Ectodermal cell (in vitro differentiated cells): ENCODE results near the gene MYO1D.
"Not testable (repeated sequence)": the region's sequence is repeated elsewhere in the genome, so short reads cannot be mapped to it uniquely, and the experiment has no call there.

Source experiments
- H3K27ac ChIP-seq: 2 replicates; pipeline ENCODE4 v1.7.0; 2013; ENCODE audit warnings: mild to moderate bottlenecking, low read depth, low read length; ENCODE audit not compliant: insufficient read depth, poor library complexity, severe bottlenecking
- H3K27me3 ChIP-seq: 2 replicates; pipeline ENCODE4 v1.7.0; 2013; ENCODE audit warnings: mild to moderate bottlenecking, low read length; ENCODE audit not compliant: insufficient read depth, control insufficient read depth, poor library complexity, severe bottlenecking
- H3K36me3 ChIP-seq: one replicate; pipeline ENCODE4 v1.7.0; 2013; ENCODE audit warnings: low read length; ENCODE audit not compliant: control insufficient read depth, insufficient read depth
- H3K4me1 ChIP-seq: one replicate; pipeline ENCODE4 v1.7.0; 2013; ENCODE audit warnings: low read length; ENCODE audit not compliant: control insufficient read depth, insufficient read depth
- H3K4me3 ChIP-seq: 2 replicates; pipeline ENCODE4 v1.7.0; 2013; ENCODE audit warnings: low read depth, low read length, control low read depth; ENCODE audit not compliant: insufficient read depth
- H3K9me3 ChIP-seq: 2 replicates; pipeline ENCODE4 v1.7.0; 2013; ENCODE audit warnings: mild to moderate bottlenecking, low read length, moderate library complexity; ENCODE audit not compliant: control insufficient read depth
- WGBS, 2 experiments: methylation state at CpG; one replicate each; pipeline ENCODE4 v1.1.7; 2013; ENCODE audit warnings: missing lambda C conversion rate in 2 of 2; 5-methylcytosine and 5-hydroxymethylcytosine counted together

The MYO1D gene

GRCh38 chr17:32541640-32542039 is 335.3 kb downstream of the MYO1D start:
- Histone ChIP-seq H3K27me3 (no peaks in the 10 kb centered on the region), H3K4me3 (no peak overlapping the region), H3K9me3 (no peaks in the 10 kb centered on the region), H3K4me1 (peaks cover 4% of the 10 kb centered on the region), H3K36me3 (no peaks in the 10 kb centered on the region), H3K27ac (no peak overlapping the region)
- 51 to 53% methylated on average over 5 of the region's 5 CpGs for WGBS, 2 experiments

- WGBS, 2 experiments, result 83 to 88% methylated on average over 6 to 8 of the region's 8 CpGs
- H3K4me3 ChIP-seq, result no peak overlapping the region
- H3K27me3 ChIP-seq, result no peaks in the 10 kb centered on the region
- H3K36me3 ChIP-seq, result no peaks in the 10 kb centered on the region
- H3K27ac ChIP-seq, result no peak overlapping the region
- no peaks in the 10 kb centered on the region for H3K4me1 ChIP-seq
- no peaks in the 10 kb centered on the region for H3K9me3 ChIP-seq
These were observed 339.9 kb downstream of the MYO1D start for GRCh38 chr17:32536736-32537643.

DNA sequence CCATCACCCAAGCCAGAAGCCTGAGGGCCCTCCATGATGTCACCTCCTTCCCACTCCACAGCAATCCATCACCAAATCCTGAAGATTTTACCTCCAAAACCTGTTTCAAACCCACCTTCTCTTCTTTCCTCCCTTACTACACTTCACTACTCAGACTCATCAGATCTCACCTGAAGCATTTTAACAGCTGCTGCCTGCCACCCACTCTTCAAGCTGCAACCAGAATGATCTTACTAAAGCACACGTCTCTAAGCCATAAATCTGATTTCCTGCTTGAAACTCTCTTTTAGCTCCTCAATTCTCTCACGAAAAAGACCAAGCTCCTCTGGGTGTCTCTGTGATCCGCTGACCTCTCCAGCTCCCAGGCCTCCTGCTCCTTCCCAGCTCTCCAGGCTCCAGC is 343.6 kb downstream of the MYO1D start:
- no peaks in the 10 kb centered on the region for H3K4me1 ChIP-seq
- no peaks in the 10 kb centered on the region for H3K27me3 ChIP-seq
- no peaks in the 10 kb centered on the region for H3K9me3 ChIP-seq
- no peak overlapping the region for H3K27ac ChIP-seq
- H3K36me3 ChIP-seq, result no peaks in the 10 kb centered on the region
- H3K4me3 ChIP-seq, result no peak overlapping the region
- WGBS, 2 experiments, result 83 to 92% methylated on average over 3 of the region's 3 CpGs

GRCh38 chr17:32529604-32530003 is 347.3 kb downstream of the MYO1D start:
- H3K27ac ChIP-seq, result no peak overlapping the region
- 80 to 84% methylated on average over 10 of the region's 10 CpGs for WGBS, 2 experiments

GRCh38 chr17:32528825-32529224 is 348.1 kb downstream of the MYO1D start:
- Histone ChIP-seq H3K27ac (no peak overlapping the region), H3K4me1 (no peaks in the 10 kb centered on the region), H3K36me3 (no peaks in the 10 kb centered on the region), H3K9me3 (no peaks in the 10 kb centered on the region), H3K4me3 (no peak overlapping the region), H3K27me3 (no peaks in the 10 kb centered on the region)
- WGBS, 2 experiments, result 95 to 96% methylated on average over 5 to 7 of the region's 7 CpGs

More at GRCh38 chr17:32529604-32530003, 347.3 kb downstream of the MYO1D start:
- no peaks in the 10 kb centered on the region for H3K27me3 ChIP-seq
- no peaks in the 10 kb centered on the region for H3K4me1 ChIP-seq
- H3K9me3 ChIP-seq, result no peaks in the 10 kb centered on the region
- H3K36me3 ChIP-seq, result no peaks in the 10 kb centered on the region
- no peak overlapping the region for H3K4me3 ChIP-seq

DNA sequence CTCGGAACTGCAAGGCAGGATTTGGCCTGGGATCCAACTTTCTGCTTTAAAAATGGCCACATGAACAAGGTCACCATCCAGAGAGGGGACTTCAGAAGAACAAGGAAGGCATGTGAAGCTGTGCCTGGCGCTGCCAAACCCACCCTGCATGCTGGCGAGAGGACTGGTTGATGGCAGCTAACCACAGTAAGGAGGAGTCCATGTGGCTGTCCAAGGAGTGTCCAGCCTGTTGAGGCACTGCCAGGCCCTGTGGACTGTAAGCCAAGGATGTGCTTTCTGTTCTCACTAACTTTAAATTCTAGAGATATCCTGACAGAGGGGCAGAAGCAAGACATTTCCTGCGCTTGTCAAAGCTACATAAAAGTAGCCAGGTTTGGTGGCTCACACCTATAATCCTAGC is 349.8 kb downstream of the MYO1D start:
- 95% methylated on average over 4 of the region's 4 CpGs for WGBS, 2 experiments
- H3K9me3 ChIP-seq, result no peaks in the 10 kb centered on the region

GRCh38 chr17:32525122-32525521 is 351.8 kb downstream of the MYO1D start:
- Histone ChIP-seq H3K9me3 (no peaks in the 10 kb centered on the region), H3K36me3 (no peaks in the 10 kb centered on the region), H3K4me3 (no peak overlapping the region), H3K27me3 (no peaks in the 10 kb centered on the region), H3K27ac (no peak overlapping the region), H3K4me1 (peaks cover 22% of the 10 kb centered on the region)
- 51 to 54% methylated on average over 4 of the region's 4 CpGs for WGBS, 2 experiments

More for the DNA sequence above, 349.8 kb downstream of the MYO1D start:
- Histone ChIP-seq H3K4me1 (peaks cover 8% of the 10 kb centered on the region), H3K4me3 (no peak overlapping the region), H3K27me3 (no peaks in the 10 kb centered on the region), H3K27ac (no peak overlapping the region), H3K36me3 (no peaks in the 10 kb centered on the region)

GRCh38 chr17:32524553-32524880 is 352.4 kb downstream of the MYO1D start:
- not testable (repeated sequence) for H3K27ac ChIP-seq, H3K4me3 ChIP-seq, H3K9me3 ChIP-seq, H3K27me3 ChIP-seq, H3K36me3 ChIP-seq
- WGBS, 2 experiments, result 90 to 91% methylated on average over 6 of the region's 6 CpGs
- peaks cover 28% of the 10 kb centered on the region for H3K4me1 ChIP-seq

DNA sequence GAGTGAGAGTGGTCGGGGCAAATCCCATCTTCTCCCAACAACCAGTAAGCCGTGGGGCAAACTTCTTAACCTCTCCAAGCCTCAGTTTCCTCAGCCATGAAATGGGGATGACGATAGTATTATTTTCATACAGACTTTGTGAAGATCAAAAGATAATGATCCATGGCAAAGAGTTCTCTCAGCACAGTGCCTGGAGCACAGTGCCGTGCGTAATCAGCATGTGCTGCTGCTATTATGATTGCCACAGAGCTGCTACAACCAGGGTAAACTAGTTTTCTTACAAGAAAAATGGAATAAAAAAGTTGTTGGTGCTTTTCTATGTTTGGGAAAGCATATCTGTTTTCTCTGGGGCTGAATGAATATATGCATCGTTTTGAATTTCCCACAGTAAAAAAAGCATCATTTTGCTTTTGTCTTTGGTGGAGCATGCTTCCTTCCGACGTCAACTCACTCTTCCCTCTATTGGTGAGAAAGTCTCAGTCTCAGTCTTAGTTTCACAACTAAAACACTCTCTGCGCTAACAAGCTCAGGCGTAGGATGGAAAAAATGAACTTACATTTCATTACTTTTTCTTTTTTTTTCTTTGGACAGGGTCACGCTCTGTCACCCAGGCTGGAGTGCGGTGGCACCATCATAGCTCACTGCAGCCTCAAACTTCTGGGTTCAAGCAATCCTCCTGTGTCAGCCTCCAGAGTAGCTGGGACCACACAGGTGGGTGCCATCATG is 352.9 kb downstream of the MYO1D start:
- 94 to 95% methylated on average over 11 to 12 of the region's 12 CpGs for WGBS, 2 experiments
- H3K36me3 ChIP-seq, result no peaks in the 10 kb centered on the region
- no peak overlapping the region for H3K4me3 ChIP-seq
- H3K4me1 ChIP-seq, result peaks cover 29% of the 10 kb centered on the region
- no peak overlapping the region for H3K27ac ChIP-seq
- H3K9me3 ChIP-seq, result no peaks in the 10 kb centered on the region
- no peaks in the 10 kb centered on the region for H3K27me3 ChIP-seq

DNA sequence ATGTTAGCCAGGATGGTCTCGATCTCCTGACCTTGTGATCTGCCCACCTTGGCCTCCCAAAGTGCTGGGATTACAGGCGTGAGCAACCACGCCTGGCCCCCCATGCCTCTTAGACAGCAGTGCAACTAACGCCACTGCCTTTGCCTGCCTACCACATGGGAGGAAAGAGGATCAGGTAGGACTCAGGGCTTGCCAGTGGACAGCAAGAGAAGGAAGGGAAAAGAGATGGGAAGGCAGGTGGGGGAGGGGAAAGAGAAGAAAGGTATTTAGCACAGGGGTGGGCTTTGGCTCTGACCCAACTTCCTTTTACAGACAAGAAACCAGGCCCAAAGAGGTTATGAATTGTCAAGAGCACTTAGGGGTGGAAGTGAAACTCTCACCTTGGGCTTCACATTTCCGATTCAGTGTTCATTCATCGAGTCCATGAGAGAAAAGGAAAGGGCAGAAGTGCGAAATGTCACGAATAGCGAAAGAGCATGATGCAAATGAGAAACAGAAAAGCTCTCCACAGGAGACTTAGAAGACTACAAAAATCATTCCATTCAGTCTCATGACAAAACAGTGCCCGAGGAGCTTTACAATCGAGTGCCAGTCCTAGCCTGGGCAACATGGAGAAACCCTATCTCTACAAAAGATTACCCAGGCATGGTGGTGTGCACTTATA is 353.8 kb downstream of the MYO1D start:
- WGBS, 2 experiments, result 79 to 82% methylated on average over 11 of the region's 11 CpGs
- Histone ChIP-seq H3K27me3 (no peaks in the 10 kb centered on the region), H3K36me3 (no peaks in the 10 kb centered on the region), H3K27ac (no peak overlapping the region), H3K4me3 (no peak overlapping the region), H3K9me3 (no peaks in the 10 kb centered on the region), H3K4me1 (peaks cover 38% of the 10 kb centered on the region)
